Iris pigment epithelial cell (primary cell): Measurements from ENCODE around the gene LSAMP.
"Not testable (repeated sequence)": the region's sequence is repeated elsewhere in the genome, so short reads cannot be mapped to it uniquely, and the experiment has no call there.

ENCODE experiments used
- DNase-seq: peaks from one replicate; pipeline ENCODE4 v3.0.0-alpha.2; 2011; ENCODE audit warnings: low read depth

Gene LSAMP

DNA sequence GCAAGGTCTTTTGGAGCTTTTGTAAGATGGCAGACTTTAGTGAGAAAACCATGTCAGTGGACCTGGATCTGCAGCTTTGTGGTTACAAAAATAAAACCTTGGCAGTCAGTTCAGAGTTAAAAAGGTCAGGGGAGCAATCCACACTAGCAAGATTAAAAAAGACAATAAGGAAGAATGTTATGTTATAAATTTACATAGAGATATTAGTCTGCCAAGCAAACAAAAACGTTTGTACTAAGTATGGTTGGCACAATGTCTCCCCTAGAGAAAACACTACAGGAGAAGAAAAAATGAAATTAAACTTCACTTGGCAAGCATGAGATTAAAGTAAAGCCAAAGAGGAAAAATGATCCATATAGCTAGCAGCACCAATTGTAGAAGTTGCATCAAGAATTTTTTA is 205.0 kb downstream of the LSAMP start:
- DNase-seq = no peak

DNA sequence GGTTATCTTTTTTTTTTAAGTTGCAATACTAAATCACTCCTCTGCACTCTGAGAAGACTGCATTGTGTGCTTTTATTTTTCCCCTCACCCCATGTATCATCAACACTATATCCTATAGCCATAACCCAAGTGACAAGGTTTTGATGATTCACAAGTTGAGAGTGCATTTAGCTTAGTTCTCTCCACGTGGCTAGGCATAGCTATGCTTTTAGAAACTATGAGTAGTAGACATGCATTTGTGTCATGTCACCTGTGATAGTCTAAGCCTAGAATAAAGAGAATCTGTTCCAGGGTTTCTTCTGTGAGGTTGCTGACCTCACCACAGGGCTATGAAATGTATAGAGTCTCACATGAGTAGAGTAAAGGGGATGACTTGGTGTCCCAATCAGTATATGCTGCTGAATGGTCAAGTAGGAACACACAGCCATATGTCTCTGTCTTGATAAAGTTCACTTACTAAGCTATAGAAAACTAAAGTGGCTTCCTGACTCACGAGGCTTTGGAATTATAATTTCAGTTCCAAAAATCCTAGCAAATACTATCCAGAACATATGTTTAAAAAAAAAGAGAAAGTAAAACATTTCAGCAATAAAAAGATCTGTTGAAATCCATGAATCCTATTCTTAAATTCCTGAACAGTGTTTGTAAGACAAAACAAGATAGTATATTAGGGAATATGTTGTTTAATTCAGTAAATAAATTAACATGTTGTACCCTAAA is 206.3 kb downstream of the LSAMP start:
- no peak for DNase-seq

DNA sequence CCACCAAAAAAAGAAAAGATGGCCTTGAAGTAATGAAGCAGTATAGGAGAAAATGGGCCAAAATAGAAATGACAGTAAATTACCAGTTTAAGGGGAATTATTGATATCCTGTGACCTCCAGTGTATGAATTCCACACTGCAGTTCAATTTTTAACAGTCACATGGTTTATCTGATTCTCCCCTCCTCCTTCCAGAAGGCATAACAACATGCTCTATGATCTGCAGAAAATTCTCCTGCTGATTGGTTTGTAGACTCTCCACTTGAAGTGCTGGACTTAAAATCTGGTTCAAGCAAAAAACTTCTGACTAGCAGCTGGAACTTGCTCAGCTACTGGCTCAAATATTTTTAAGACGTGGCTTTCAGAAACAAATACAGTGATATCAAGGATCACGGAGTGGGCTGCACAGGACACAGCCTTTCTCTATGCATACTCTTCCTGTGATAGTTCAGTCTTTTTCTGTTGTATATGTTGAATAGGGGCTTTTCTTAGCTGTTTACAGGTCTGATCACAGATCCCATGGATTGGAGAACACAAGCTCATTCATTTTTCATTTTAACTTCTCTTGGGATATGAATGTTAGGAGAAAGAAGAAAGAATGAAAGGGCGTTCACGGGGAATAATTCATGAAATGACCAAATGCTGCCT is 211.5 kb downstream of the LSAMP start:
- no peak for DNase-seq

DNA sequence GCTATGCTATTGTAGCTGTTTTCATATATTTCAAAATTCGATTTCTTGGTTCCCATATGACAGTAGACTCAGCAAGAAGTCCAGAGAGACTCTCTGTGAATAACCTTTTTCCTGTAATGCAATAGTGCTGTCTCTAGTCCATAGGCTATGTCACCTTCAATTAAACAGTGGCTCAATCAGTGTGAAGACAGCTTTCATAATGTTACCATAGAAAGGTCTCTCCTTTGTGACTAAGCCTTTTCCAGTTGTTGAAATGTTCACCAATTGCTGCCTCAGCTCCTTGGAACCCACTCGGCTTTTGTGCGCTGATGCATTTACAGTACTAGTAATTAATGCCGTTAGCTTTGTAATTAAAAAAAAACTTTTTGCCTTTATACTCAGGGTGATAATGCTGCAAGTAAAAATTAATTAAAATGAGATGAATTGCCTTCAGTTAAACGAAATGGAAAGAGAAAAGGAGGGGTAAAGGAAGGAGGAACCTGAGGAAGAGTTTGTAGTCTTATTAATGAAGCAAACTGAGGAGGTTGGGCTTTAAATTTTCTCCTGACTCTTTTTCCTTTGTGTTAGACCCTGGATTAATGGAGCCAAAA is 214.8 kb downstream of the LSAMP start:
- DNase-seq = no peak

DNA sequence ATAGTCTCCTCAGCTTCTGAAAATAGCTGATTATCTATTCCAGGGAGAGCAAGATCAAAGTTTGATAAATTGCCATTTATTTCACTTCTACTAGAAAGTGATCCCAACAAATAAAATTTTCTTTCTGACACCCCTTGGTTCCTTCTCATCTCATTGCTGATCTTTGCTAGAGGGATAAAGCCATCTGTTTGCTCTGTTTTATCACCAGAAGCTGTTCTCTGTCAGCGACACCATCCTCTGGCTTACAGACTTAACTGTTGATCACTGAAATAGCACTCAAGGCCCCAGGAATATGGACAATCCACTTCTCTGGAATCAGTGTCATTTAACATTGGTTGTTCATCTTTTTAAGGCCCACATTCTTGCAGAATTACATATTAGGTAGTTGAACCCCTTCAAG is 219.0 kb downstream of the LSAMP start:
- no peak for DNase-seq

DNA sequence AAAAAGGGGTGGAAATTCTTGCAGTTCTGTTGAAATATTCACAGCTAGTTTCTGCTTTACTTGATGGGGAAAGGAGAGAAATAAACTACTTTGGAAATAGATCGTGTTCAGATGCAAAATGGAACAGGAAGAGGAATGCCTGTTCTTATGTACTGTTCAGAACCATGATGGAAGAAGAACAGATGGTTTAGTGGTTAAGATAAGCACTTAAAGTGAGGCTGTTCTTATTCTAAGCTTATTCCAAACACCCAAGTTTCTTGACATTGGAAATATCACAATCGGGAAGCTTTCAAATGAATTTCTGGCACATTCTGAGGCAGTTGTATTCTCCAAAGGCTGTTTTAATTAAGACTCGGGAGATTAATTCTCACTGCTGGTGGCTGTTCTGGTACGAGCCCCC is 228.5 kb downstream of the LSAMP start:
- no peak for DNase-seq

DNA sequence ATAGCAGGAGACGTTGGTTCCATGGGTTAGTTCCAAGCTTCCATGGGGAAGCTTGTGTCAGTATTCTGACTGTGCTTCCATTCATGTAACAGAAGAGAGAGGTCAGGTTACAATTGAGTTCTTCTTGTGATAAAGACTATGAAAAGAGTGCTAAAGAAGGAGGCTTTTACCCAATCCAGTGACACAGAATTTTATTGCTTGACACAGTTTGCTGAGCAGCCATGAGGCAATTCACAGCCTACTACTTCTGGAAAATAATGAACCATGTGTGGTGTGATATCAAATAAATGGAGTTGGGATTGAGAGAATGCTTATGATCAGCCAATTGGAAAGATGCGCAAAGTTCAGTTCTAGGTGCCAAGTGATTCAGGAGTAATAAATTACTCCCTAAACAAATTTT is 233.4 kb downstream of the LSAMP start:
- no peak for DNase-seq

DNA sequence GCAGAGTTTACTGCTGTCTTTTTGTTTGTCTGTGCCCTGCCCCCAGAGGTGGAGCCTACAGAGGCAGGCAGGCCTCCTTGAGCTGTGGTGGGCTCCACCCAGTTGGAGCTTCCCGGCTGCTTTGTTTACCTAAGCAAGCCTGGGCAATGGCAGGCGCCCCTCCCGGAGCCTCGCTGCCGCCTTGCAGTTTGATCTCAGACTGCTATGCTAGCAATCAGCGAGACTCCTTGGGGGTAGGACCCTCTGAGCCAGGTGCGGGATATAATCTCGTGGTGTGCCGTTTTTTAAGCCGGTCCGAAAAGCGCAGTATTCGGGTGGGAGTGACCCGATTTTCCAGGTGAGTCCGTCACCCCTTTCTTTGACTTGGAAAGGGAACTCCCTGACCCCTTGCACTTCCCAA is 236.5 kb downstream of the LSAMP start:
- not testable (repeated sequence) for DNase-seq

DNA sequence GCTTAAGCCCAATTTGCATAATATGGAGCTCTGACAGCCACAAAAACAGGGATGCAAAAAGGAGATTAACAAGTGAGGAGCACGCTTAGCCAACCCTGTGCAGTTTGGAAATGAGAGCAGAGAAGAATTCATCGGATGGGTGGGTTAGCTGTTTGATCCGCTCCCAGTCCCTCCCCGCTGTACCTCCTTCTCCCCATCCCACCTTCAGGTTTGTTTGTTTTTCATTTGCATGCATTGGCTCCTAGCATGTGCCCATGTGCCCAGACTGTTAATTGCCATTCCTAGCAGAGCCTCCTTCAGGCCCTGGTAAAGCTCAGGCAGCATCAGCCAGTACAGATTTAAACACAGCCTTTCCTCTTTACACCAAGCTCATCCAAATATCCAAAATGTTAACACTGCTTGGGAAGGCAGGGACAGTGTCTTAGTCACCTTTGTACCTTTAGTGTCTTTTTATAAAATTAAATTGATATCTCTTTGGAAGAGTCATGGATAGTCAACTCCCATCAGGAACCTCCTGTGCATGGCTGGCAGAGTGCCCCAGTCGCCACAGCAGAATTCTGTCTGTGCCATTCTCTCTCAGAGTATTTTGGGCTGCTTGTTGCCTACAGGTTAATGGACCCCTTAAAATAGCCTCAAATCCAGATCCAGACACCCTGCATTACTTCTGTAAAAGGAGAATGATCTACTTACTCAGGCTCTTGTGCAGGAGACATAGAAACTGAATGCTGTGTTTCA is 244.2 kb downstream of the LSAMP start:
- DNase-seq = no peak

DNA sequence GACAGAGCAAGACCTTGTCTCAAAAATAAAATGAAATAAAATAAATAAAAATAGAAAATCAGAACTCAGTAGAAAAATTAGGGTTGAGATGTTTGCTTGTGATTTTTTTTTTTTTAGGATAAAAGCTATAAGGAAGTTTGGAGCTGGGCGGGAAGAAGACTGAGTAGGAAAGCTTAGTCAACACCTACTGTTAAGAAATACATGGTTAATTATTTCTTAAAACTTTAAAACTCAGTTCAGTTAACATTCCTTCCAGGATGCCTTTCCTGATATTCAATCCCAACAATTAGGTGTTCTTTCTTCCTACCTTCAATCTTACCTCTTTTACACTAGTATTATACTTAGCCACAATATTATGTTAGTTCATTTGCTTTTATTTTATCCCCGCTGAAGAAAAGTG is 246.2 kb downstream of the LSAMP start:
- DNase-seq = no peak

DNA sequence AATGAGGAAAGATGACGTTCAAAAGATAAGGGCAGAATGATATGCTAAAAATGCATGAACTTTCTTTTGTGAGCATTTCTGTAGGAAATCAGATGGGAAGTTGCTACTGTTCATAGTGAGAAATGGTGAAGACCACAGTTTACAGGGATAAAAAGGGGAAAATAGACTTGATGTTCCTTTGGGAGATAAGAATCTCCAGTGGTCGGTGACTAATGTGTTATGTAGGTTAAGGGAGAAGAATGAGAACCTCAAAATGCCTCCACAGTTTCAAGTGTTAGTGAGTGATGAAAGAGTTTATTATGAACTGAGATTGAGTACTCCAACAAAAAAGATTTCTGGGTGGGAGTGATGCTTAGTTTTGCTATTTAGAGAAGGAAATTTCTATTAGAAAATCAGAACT is 247.2 kb downstream of the LSAMP start:
- DNase-seq = no peak

DNA sequence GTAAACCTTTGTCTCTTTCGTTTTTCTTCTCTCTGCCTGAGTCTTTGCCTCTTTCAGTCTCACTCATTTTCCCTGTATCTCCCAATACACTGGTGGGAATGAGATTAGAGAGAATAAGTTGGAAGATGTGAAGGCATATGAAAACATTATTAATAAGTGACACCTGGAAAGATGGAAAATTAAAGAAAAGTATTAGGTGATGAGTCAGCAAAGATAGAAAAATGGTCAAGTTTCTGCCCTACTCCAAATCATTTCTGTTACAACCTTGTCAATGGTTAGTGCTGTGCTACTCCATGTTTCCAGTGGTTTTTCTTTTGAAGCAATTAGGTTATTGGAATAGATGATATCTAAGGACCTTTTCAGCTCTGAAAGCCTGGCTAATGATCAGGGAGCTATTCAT is 252.8 kb downstream of the LSAMP start:
- DNase-seq = no peak

DNA sequence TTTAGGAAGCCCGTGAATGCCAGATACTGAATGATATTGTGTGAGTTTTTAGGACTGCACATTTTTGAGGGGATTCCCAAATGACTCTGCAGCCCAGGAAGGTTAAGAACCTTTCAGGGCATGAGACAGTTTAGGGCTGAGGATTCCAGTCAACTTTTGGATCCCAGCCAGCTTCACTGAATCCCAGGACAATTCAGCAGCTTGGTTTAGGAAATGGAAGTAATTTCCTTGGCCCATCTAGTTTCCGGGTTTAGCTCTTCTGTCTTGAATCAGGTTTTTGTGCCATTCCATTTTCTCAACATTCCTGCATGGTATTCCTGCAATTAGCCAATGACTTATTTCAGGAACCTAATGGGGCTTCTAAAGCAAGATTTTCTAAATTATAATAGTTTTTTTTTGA is 253.9 kb downstream of the LSAMP start:
- no peak for DNase-seq

DNA sequence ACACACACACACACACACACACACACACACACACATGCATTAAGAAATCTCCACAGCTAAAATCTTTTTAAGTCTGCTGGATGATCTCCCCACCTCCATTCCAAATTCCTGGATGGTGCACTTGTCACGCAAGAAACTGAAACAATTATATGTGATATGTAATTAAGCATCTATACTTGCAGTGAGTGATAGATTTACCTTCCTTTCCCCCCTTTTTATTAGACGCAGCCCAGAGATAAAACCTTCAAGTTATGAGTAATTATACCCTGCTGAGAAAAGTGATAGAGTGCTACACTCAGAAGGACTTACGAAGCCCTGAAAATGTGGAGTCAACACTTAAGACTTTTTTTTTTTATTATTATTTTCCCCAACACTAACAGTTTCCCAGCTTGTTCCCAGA is 255.2 kb downstream of the LSAMP start:
- DNase-seq = no peak

DNA sequence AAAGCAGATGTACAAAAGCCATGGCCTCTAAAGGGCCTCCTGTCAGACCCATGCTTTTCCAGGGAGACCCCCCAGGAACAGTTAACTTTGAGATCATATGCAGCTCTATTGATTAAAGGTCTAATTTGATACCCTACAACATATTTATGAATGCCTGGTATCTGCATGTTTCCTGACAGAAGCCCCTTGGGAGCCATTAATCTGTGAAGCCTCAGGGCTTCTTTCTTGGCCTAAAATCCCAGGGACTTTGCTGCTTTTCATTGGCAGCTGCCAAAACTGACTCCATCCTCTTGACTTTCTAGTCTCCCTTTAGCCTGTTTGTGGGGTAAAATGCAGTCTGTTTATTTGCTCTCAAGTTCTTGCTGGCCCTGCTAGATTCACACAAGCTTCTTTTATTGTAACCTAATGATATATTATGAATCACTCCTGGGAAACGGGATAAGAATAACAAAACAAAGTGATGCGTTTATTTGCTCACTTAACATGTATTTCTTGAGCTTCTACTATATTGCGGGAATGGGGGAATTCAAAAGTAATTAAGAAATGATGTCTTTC is 257.0 kb downstream of the LSAMP start:
- DNase-seq = no peak

DNA sequence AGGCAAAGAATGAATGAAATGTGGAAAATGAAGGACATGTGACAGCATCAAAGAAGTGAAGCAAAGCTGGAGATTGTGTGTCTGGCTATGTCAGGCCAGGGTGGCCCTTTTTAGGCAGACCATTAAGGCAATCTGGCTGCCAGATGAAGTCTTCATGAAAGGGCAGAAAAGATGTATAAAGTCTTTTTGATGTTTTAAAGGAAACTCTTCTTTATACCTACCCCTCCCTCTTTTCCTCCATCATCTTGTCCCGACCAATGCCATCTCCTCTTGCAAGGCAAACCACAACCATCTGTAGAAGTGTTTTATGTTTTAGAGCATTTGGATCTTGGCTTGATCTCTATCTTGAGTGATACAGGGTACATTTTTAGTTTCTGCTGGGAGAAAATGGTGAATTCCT is 259.2 kb downstream of the LSAMP start:
- no peak for DNase-seq

DNA sequence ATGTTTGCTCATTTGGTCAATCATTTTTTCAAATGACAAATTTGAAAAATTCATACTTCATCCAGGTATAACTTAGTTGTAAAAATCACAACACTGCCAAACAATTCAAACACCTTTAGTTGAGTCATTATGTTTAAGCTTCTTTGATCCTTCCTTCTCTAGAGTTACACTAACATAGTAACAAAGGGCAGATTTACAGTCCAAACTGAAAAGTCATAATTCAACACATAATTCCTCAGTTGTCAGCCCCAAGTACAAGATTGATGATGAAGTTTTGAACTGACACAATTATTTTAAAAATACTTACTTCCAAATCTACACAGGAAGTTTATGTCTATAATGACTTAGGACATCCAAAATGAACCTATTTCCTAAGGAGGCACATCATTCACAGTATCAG is 264.1 kb downstream of the LSAMP start:
- DNase-seq = no peak

DNA sequence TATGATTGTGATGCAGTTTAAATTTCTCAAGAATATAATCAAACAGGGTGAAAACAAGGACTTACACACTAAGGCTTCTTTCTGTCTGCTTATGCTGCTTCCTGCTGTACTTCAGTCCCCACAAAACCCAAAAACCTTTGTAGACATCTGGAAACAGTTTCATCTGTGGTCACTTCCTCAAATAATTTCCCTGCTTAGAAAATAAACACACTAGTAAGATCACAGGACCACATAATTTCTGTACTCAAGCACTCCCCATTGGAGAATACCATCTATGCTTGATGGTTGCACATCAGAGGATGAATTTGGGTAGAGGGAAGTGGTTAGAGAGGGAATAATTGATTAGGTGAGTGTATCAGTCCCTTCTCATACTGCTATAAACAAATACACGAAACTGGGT is 266.2 kb downstream of the LSAMP start:
- DNase-seq = peak; percentile 23

DNA sequence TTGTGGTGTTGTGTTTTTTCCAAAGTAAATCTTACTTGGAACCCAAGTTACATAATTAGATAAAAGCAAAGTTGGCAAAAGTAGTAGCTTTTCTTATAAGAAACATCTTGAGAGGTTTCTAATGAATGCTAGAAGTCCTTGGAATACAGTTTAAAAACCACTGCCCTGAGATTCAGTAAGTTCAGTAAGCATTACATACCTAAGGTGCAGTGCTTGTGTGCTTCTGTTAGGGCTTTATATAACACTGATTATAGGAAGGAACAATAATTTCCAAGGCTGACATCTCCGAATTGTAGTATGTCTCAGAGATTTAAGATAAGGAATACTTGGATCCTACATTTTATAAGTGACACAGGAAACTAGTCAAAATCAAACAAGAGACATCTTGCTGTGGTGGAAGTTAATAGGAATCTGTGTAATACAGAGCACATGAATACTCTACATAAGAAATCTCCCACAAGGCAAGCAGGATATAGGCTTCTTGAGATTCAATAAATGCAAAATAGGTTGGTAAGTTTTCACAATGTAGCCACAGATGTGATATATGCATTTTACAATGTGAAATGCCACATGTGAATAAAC is 268.2 kb downstream of the LSAMP start:
- no peak for DNase-seq

DNA sequence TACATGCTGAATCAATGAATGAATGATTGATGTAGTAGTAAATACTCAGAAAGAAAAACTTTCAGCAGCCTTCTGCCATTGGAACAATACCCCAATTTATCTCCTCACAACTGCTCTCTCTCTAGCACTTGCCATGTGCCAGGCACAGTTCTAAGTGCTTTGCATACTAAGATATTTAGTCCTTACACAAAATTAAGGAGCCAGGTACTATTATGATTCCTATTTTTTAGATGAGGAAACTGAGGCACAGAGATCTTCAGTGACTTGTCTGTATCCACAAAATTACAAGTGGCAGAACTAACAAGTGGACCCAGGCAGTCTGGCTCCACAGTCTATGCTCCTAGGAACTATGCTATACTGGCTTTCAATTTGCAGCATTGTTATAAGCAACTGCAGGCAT is 279.2 kb downstream of the LSAMP start:
- no peak for DNase-seq

DNA sequence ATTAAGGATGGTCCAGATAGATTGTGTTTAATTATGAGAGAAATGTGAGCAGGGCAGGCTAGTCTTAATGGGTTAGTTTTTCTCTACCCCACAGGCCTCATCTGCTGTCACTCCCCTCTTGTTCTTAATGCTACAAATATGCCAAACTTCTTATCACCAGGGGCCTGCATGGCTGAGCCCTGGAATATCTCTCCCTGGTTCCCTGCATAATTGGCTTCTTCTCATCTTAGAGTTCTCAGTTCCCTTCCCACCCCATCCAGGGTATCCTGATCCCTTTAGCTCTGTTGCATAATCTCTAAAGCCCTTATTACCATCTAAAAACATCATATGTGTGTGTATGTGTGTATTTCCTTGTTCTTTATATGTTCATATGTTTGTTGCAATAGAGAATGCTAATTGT is 279.6 kb downstream of the LSAMP start:
- DNase-seq = no peak

DNA sequence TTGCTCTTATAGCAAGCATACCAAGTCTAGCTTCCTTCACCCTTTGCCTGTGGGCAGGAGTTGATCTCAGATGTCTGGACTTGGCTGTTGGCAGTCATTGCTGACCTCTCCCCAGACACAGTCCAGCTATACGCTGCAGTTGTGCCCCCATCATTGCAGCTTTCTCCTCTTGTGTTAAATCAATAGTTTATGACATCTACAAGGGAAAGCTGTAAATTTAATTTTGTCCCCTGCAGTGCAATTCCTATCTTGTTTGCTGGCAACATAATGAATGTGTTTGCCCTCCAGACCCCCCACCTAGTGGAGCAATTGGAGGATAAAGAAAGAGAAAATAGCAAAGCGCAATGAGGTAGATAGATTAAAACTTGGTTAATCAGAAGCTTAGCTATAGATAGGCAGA is 280.2 kb downstream of the LSAMP start:
- no peak for DNase-seq
